ENCODE results near the gene ETV3L.

ETV3L gene

DNA sequence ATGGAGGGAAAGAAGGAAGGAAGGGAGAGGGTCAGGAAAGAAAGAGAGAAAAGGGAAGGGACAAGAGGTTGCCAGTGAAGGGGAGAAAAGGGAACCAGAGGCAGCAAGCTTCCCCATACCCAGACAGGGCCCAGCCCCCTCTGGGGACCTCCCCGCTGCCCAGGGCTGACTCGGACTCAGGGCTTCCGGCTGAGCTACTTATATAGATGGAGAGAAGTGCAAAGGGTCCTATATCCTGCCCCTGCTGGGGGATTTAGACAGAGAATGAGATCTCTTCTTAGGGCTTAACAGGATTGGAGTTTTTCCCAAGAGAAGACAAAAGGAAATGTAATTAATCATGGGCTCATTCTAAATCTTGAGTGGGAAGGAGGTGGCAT, at the start of gene ETV3L:
Gene ETV3L, minus strand, starts transcription at position 176 of the 377 bp plus-strand sequence. CDS start 285 bp downstream, outside the sequence.
- DNase-seq (ENCODE audit: low read depth in 2 of 2), result no peak

- no peak for DNase-seq (ENCODE audit: low read depth in 2 of 2)
These were observed 48.5 kb upstream of the ETV3L start for GRCh38 chr1:157147906-157148700.

- DNase-seq (ENCODE audit: low read depth in 2 of 2), result no peak
These were observed 47.4 kb upstream of the ETV3L start for GRCh38 chr1:157147037-157147436.

DNA sequence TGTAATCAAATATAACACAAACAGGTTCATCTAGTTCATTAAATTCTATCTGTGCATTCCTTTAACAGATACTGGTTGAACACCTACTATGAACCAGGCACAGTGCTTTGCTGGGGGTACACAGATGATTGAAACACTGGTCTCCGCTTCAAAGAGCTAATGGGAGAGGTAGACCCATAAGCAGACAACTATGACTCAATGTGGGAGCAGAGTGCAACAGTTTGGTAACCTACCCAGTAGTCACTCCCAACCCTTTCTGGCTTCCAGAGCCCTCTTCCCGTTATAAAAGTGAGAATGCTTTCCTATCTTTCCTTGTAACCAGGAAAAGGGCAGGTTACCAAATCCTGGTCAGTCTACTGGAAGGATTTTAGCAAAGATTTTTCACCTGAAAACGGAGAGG, 46.6 kb upstream of the ETV3L start:
- no peak for DNase-seq (ENCODE audit: low read depth in 2 of 2)

- DNase-seq (ENCODE audit: low read depth in 2 of 2), result no peak
These were observed 45.5 kb upstream of the ETV3L start for GRCh38 chr1:157145076-157145475.

GRCh38 chr1:157144509-157144908, 44.9 kb upstream of the ETV3L start:
- DNase-seq (ENCODE audit: low read depth in 2 of 2), result no peak

DNA sequence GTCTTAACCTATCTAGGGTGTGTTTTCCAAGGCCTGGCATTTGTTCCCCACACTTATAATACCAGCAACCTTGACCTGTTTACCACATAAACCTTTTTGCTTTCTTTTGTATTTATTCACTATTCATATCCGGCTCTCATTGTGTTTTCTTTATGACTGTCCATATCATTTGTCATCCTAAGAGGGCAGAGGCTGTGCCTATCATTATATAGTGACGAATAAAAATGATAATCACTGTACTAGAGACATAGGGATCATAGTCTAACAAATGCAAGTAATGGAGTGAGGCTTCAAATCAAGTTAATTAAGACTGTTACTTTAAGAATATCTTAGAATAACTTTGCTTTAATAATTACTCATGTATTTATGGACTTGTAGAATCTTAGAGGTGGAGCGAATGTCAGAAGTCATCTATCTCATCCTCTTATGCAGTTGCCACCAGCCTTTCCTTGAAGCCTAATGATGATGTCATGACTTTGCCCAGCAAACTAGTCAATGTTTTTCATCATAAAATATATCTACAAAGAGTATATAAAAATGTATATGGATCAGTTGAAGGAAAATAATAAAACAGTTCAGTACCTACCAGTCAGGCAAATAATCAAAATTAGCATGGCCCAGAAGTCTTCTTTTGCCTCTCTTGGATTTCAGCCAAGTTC, 43.3 kb upstream of the ETV3L start:
- DNase-seq (ENCODE audit: low read depth in 2 of 2), result no peak

GRCh38 chr1:157142201-157142600, 42.6 kb upstream of the ETV3L start:
- DNase-seq (ENCODE audit: low read depth in 2 of 2), result no peak

DNA sequence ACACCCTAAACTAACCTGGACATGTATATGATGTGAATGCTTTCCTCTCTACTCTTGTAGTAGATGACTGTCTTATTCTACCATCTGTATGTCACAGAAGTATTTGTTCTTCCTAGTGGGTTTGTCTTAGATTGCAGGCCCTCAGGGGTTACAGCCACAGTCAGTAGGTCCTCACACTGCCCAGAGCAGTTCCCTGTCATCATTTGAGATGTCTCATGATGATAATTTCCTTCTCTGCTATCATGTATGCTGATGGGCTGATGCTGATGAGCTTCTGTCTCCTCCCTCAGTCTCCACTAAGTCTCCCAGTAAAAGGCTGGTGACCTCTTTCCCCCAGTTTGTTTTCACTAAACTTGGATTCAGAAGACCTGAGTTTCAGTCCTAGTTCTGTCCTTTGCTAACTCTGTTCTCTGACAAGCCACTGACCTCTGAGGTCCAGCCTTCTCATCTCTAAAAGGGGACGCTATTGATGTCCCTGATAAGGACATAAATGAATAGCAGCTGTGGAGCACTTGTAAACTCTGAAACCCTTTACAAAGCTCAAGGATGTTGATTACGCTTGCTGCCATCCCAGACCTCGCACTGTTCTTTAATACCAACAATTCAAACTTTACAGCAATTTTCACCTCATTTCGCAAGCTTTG, 41.7 kb upstream of the ETV3L start:
- DNase-seq (ENCODE audit: low read depth in 2 of 2), result no peak

GRCh38 chr1:157140063-157140588, 40.5 kb upstream of the ETV3L start:
- DNase-seq (ENCODE audit: low read depth in 2 of 2), result no peak

DNA sequence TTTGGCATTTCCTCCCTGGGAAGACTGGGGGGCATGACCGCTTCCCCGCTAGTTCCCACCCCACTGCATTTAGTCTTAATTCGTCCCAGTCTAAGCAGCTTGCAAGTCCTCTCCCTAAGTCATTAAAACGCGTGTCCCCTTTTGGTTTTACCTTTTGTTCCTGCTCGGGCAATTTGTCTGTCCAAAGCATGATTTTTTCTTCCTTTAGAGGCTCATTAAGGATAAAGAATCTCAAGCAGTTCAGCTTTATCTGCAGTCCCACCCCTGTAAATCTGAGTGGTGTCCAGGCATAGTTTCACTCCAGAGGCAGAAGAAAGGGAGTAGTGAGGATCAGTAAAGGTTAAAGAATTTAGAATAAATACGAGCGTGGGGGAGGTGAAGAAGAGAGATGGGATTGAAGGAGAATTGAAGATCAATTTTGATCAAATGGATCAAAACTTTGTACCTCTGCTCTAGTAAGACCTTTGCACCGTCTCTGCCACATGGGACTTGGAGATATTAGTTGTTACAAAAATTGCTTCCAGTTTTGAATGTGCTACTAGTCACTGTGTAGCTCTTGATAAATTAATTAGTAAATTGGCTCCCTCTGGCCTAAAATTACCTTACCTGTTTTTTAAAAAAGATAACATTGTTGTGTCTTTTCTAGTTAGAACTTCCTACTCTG, 39.6 kb upstream of the ETV3L start:
- DNase-seq (ENCODE audit: low read depth in 2 of 2), result no peak

GRCh38 chr1:157138220-157139051, 38.8 kb upstream of the ETV3L start, which contains the start of gene ETV3:
Gene ETV3, minus strand, starts transcription at chr1:157138395. Its CDS starts 2,043 bp downstream, at chr1:157136352.
- peak; percentile 73 to 74 for DNase-seq (ENCODE audit: low read depth in 2 of 2)

- DNase-seq (ENCODE audit: low read depth in 2 of 2), result no peak
These were observed 38.0 kb upstream of the ETV3L start for GRCh38 chr1:157137408-157138219.

DNA sequence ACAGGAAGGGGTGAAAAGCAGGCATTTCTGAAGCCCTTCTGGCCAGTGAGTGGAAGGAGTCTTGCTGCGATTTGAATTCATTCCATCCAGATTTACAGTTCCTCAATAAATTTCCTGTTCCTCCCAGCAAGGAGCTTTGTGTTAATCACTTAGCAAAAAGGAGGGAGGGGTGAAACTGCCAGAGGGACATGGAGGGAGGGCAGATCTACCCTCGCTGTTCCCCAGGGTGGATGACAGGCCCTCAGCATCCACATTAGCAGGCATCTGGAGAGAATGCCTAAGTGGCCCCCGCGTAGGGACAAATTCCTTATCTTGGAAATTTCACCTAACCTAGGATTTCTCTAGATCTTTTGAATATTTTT, 37.4 kb upstream of the ETV3L start:
- DNase-seq (ENCODE audit: low read depth in 2 of 2), result no peak

GRCh38 chr1:157136133-157136532, 36.5 kb upstream of the ETV3L start:
- no peak for DNase-seq (ENCODE audit: low read depth in 2 of 2)

- no peak for DNase-seq (ENCODE audit: low read depth in 2 of 2)
These were observed 36.0 kb upstream of the ETV3L start for GRCh38 chr1:157135646-157136045.

GRCh38 chr1:157135070-157135469, 35.5 kb upstream of the ETV3L start:
- DNase-seq (ENCODE audit: low read depth in 2 of 2), result no peak

GRCh38 chr1:157134442-157134841, 34.8 kb upstream of the ETV3L start:
- no peak for DNase-seq (ENCODE audit: low read depth in 2 of 2)

DNA sequence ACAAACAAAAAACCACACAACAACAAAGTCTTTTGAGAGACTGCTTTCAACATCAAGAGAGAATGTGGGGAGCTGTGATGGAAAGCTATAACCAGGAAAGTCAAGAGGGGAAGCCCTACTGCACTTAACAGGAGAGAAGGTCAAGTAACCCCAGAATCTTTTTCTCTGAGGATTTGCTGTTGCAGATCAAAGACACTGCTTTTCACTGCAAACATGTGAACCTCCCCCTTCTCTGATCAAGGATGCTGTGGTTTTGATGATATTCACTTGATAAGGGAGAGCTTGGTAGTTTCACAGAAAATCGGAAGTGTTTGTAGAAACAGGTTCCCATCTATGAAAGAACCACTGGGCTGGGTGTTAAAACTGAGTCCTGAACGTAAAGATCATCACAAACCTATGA, 33.8 kb upstream of the ETV3L start:
- no peak for DNase-seq (ENCODE audit: low read depth in 2 of 2)

GRCh38 chr1:157132616-157133167, 33.1 kb upstream of the ETV3L start:
- DNase-seq (ENCODE audit: low read depth in 2 of 2), result no peak
